Tibial artery (tissue), 4 donors: ENCODE measurements around the gene CHD9.

ENCODE experiments used
- DNase-seq, 2 donors: peaks; one replicate each; pipeline ENCODE4 v3.0.0-alpha.2; 2019
- H3K27ac ChIP-seq, 2 donors: fragments of 200-600 bp; sonication (generic) in 1 of 2; 1 replicate in 1 of 2; 2 replicates in 1 of 2; pipeline ENCODE4 v1.5.1; 2018 to 2019; ENCODE audit warnings: mild to moderate bottlenecking in 1 of 2
- H3K27me3 ChIP-seq, 2 donors: fragments of 200-600 bp; sonication (generic) in 1 of 2; one replicate each; pipeline versions ENCODE4 v1.5.1 to v1.6.0; 2016 to 2019
- H3K36me3 ChIP-seq, 3 donors: fragments of 200-600 bp; sonication (generic) in 2 of 3; one replicate each; pipeline ENCODE4 v1.5.1; 2016 to 2019; ENCODE audit warnings: mild to moderate bottlenecking in 2 of 3
- H3K4me1 ChIP-seq, 4 donors: fragments of 200-600 bp; sonication (generic) in 2 of 4; 1 replicate in 3 of 4; 2 replicates in 1 of 4; pipeline ENCODE4 v1.5.1; 2016 to 2019
- H3K4me3 ChIP-seq, 2 donors: fragments of 200-600 bp; sonication (generic) in 1 of 2; 1 replicate in 1 of 2; 2 replicates in 1 of 2; pipeline ENCODE4 v1.5.1; 2018 to 2019; ENCODE audit warnings: mild to moderate bottlenecking in 2 of 2
- H3K9me3 ChIP-seq, 3 donors: fragments of 200-600 bp; sonication (generic) in 1 of 3; one replicate each; pipeline ENCODE4 v1.5.1; 2016 to 2019
- intact Hi-C: fragments of 100-400 bp; cut with DNase I; formaldehyde crosslinking; loops from one replicate; pipeline ENCODE4 v1.15.0; 2023; ENCODE audit warnings: low total_unique reads
- TF ChIP-seq, protein P1 (sequence below), 2 experiments: fragments of 200-600 bp in 1 of 2; fragments of 450-650 bp in 1 of 2; IDR thresholded peaks; one replicate each; pipeline ENCODE4 v1.5.1; 2017 to 2019; ENCODE audit warnings: antibody characterized with exemption in 2 of 2, mild to moderate bottlenecking in 1 of 2, moderate library complexity in 1 of 2

Gene CHD9

GRCh38 chr16:53078765-53079485, 24.1 kb downstream of the CHD9 start:
- no peak for DNase-seq
- Histone ChIP-seq H3K27me3 (no peaks in the 10 kb centered on the region), H3K36me3 (no peaks in the 10 kb centered on the region), H3K4me1 (peaks cover 8 to 39% (median 17%) of the 10 kb centered on the region in 4 donors), H3K4me3 (no peak overlapping the region), H3K9me3 (no peaks in the 10 kb centered on the region), H3K27ac (peak overlapping the region in 1 of 2 donors; percentile 74)
- TF ChIP-seq, protein P1, sequence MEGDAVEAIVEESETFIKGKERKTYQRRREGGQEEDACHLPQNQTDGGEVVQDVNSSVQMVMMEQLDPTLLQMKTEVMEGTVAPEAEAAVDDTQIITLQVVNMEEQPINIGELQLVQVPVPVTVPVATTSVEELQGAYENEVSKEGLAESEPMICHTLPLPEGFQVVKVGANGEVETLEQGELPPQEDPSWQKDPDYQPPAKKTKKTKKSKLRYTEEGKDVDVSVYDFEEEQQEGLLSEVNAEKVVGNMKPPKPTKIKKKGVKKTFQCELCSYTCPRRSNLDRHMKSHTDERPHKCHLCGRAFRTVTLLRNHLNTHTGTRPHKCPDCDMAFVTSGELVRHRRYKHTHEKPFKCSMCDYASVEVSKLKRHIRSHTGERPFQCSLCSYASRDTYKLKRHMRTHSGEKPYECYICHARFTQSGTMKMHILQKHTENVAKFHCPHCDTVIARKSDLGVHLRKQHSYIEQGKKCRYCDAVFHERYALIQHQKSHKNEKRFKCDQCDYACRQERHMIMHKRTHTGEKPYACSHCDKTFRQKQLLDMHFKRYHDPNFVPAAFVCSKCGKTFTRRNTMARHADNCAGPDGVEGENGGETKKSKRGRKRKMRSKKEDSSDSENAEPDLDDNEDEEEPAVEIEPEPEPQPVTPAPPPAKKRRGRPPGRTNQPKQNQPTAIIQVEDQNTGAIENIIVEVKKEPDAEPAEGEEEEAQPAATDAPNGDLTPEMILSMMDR (IDR thresholded peaks at IDR 0.05) = no peak
- intact Hi-C loops = no loop called here

DNA sequence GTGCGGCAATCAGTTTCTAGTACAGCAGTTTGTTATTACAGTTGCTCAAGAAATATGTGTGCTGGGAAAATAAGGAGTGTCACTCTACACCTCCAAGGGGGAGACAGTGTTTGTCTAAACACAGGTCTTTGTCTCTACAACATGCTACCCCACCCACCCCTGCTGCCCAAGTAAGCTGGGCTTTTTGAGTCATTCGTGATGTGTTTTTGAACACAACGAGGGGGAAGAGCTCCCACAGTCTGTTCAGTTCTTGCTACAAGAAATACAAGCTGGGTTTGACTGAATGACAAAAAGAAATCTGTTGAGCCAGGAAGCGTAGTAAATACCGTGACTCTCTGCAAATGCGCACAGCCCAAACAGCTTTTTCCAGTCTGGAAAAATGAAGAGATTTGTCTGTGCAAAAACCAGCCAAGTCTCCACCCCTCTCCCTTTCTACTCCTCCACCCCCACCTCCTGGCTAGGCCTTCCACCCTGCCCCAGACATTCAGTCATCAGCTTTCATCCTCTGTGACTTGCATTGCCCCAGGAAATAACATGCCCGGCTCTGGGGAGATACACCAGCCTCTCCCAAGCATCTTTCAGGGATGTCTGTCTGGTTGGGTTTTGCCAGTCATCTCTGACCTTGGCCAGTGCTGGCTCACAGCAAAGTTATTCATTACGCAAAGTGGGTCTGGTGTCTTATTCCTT, 25.7 kb downstream of the CHD9 start:
- TF ChIP-seq, protein P1 (IDR thresholded peaks at IDR 0.05) = no peak
- Histone ChIP-seq H3K4me3 (peak overlapping the region in 1 of 2 donors; percentile 6), H3K36me3 (no peaks in the 10 kb centered on the region), H3K27ac (peak overlapping the region; percentile 58 to 74), H3K4me1 (peaks cover 8 to 54% (median 23%) of the 10 kb centered on the region in 4 donors), H3K27me3 (no peaks in the 10 kb centered on the region), H3K9me3 (no peaks in the 10 kb centered on the region)
- DNase-seq = peak; percentile 64 to 83
- intact Hi-C loops = no loop called here

DNA sequence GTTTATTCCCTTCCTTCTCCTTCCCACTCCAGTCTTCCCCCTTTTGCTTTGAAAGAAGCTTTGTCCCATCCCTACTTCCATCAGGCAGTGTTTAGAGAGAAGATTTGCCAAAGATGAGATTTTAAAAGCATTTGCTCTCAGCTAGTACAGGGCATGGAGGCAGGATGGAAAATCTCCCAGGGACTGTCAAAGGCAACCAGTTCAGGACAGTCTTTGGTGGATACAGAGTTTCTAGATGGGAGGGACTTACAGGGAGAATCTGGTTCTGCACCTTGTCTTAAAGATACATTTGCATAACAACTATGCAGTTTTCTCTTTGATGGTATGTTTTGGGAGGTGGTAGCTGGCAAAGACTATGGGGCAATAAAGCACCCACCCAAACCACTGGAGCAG, 26.2 kb downstream of the CHD9 start:
- TF ChIP-seq, protein P1 (IDR thresholded peaks at IDR 0.05) = no peak
- H3K9me3 ChIP-seq = no peaks in the 10 kb centered on the region
- H3K27ac ChIP-seq = peak overlapping the region; percentile 58 to 74
- H3K27me3 ChIP-seq = no peaks in the 10 kb centered on the region
- peak overlapping the region in 1 of 2 donors; percentile 6 for H3K4me3 ChIP-seq
- H3K4me1 ChIP-seq = peaks cover 8 to 59% (median 26%) of the 10 kb centered on the region in 4 donors
- H3K36me3 ChIP-seq = no peaks in the 10 kb centered on the region
- no peak for DNase-seq
- intact Hi-C loops = no loop called here

DNA sequence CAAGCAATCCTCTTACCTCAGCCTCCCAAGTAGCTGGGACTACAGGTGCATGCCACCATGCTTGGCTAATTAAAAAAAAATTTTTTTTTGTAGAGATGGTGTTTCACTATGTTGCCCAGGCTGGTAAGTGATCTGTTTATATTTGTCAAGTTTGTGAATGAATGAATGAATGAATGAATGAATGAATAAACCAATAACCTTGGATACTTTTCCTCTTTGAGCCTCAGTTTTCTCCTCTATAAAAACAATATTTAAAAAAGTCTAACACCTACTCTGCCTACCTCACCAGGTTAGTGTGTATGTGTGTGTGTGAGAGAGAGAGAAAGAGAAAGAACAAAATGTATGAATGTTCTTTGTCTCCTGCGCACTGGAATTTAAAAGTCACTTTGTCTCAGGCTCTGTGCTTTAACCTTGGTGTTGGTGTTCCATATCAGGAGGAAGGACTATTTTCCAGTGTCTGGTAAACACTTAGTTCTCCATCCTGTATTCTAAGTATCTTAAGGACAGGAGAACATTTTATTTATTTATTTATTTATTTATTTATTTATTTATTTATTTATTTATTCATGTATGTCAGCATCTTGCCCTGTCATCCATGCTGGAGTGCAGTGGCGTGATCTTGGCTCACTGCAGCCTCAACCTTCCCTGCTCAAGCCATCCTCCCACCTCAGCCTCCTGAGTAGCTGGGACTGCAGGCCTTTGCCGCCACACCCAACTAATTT, 27.1 kb downstream of the CHD9 start:
- Histone ChIP-seq H3K4me3 (no peak overlapping the region), H3K4me1 (peaks cover 8 to 64% (median 28%) of the 10 kb centered on the region in 4 donors), H3K27me3 (no peaks in the 10 kb centered on the region), H3K9me3 (no peaks in the 10 kb centered on the region), H3K36me3 (no peaks in the 10 kb centered on the region), H3K27ac (peak overlapping the region in 1 of 2 donors; percentile 74)
- TF ChIP-seq, protein P1 (IDR thresholded peaks at IDR 0.05) = no peak
- DNase-seq = no peak
- intact Hi-C loops = no loop called here

DNA sequence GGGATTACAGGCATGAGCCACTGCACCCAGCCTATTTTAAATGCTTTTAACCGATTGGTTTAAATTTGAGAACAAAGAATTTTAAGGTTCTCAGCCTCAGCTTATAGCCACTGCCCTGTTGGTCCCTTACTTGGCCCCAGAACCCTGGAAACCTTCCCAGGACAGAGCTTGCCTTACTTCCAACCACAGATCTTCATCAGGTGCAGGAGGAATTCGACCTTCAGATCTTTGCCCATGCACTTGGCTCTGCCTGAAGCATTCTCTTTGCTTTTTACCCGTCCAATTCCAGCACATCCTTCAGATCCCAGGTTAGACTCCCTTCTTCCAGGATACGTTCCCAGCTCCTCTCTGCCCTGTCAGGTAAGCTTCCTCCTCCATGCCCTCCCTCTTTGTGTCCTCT, 27.7 kb downstream of the CHD9 start:
- H3K27me3 ChIP-seq = no peaks in the 10 kb centered on the region
- H3K36me3 ChIP-seq = no peaks in the 10 kb centered on the region
- TF ChIP-seq, protein P1 (IDR thresholded peaks at IDR 0.05) = no peak
- no peak overlapping the region for H3K27ac ChIP-seq
- no peak for DNase-seq
- H3K4me3 ChIP-seq = no peak overlapping the region
- intact Hi-C loops = no loop called here
- H3K4me1 ChIP-seq = peaks cover 8 to 64% (median 28%) of the 10 kb centered on the region in 4 donors
- no peaks in the 10 kb centered on the region for H3K9me3 ChIP-seq
